ENCODE results near the gene IL21R.
"Not testable (repeated sequence)": the region's sequence is repeated elsewhere in the genome, so short reads cannot be mapped to it uniquely, and the experiment has no call there.

IL21R gene

DNA sequence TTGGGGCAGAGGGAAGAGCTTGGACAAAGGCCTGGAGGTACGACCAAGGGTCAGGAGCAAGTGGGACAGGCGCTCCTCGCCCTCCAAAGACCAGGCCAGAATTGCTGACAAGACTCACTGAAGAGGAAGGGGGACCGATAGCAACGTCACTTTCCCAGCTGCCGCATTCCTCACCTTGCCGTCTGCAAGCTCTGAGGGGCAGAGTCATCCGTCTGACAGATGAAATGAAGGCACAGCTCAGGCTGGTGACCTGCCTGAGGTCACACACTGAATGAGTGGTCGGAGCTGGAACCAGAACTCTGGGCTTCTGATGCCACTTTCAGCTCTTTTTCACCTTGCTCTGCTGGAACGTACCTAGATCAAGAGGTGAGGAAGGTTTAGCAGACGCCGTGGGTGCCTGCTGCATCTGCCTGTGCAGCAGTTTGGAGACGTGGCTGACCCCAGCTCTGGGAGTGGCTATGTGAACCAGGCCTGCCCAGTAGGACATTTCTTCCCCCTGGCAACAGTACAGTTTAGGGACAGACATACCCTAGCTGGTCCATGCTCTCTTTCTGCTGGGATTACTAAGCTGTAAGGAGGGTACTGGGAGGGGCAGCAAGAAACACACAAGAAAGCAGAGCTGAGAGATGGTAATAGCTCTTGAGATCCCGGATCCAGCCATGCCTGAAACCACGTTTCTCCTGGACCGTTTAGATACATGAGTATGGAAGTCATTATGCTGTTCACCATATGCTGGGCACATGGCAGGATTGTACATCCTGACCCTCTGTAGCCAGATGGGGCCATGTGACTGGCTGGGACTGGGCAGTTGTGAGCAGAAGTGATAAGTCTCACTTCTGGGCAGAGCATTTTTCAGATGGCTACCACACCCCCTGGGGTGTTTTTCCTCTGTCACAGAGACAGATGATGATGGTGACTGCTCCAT, 50.9 kb downstream of the IL21R start:
- no peak for TF ChIP-seq ZFX (IDR thresholded peaks at IDR 0.05)
- TF ChIP-seq, protein P1, sequence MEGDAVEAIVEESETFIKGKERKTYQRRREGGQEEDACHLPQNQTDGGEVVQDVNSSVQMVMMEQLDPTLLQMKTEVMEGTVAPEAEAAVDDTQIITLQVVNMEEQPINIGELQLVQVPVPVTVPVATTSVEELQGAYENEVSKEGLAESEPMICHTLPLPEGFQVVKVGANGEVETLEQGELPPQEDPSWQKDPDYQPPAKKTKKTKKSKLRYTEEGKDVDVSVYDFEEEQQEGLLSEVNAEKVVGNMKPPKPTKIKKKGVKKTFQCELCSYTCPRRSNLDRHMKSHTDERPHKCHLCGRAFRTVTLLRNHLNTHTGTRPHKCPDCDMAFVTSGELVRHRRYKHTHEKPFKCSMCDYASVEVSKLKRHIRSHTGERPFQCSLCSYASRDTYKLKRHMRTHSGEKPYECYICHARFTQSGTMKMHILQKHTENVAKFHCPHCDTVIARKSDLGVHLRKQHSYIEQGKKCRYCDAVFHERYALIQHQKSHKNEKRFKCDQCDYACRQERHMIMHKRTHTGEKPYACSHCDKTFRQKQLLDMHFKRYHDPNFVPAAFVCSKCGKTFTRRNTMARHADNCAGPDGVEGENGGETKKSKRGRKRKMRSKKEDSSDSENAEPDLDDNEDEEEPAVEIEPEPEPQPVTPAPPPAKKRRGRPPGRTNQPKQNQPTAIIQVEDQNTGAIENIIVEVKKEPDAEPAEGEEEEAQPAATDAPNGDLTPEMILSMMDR (conservative IDR thresholded peaks at IDR 0.05): no peak
- no peak overlapping the region for H3K27ac ChIP-seq

DNA sequence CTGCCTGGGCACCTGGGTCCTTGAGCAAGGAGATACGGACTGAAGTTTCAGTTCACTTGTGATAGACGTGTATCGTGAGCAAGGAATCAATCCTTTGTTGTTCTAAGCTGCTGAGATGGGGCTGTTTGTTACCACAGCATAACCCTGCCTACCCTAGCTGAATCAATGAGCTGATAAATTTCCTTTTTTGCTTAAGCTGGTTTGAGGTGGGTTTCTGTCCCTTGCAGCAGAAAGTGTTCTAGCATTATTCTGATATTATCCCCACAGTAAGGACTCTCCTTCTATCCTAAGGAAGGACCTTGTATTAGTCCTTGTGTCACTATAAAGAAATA, 51.5 kb downstream of the IL21R start:
- no peak overlapping the region for H3K27ac ChIP-seq
- TF ChIP-seq ZFX (IDR thresholded peaks at IDR 0.05): no peak
- TF ChIP-seq, protein P1 (conservative IDR thresholded peaks at IDR 0.05): no peak

DNA sequence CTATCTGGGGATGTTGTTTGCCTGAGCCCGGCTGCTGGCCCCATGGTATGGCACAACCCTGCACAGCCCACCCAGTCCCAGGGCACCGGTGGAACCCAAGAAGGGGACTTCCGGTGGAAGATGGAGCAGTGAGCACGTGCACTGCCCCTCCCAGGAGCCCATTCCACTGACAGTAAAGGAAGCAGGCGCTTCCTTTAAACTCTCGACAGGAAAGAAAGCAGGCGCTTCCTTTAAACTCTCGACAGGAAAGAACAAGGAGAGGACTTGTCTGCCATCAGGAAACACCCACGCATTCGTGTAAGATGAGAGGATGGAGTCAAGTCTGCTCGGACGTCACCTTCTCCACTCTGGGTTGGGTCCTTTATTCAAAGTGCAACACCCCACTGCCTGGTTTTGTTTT, 53.7 kb downstream of the IL21R start:
- no peak for TF ChIP-seq ZFX (IDR thresholded peaks at IDR 0.05)
- TF ChIP-seq, protein P1 (conservative IDR thresholded peaks at IDR 0.05): no peak
- no peak overlapping the region for H3K27ac ChIP-seq

DNA sequence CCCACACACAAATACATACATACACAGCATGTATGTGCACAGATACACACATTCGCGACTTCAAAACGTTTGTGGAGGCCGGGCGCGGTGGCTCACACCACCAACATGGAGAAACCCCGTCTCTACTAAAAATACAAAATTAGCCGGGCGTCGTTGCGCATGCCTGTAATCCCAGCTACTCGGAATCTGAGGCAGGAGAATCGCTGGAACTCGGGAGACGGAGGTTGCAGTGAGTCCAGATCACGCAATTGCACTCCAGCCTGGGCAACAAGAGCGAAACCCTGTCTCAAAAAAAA, 55.6 kb downstream of the IL21R start:
- H3K27ac ChIP-seq: not testable (repeated sequence)

DNA sequence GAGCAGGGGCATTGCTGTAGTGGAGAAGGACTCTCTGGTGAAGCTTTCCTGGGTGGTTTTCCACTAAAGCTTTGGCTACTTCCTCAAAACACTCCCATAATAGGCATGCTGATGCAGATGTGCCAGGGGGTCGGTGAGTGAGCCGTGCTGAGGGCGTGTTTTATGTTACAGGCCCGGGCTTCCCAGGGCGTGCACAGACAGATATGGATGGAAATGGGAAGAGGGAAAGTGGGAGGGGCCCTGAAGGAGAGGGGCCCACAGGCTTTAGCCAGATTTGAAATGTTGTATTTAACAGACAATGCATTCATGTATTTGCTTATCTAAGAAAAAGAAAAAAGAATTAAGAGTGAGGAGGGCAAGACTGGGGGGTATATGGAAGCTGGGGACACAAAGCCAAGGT, 56.3 kb downstream of the IL21R start:
- TF ChIP-seq ZFX (IDR thresholded peaks at IDR 0.05): no peak
- TF ChIP-seq, protein P1 (conservative IDR thresholded peaks at IDR 0.05): no peak
- H3K27ac ChIP-seq: no peak overlapping the region

DNA sequence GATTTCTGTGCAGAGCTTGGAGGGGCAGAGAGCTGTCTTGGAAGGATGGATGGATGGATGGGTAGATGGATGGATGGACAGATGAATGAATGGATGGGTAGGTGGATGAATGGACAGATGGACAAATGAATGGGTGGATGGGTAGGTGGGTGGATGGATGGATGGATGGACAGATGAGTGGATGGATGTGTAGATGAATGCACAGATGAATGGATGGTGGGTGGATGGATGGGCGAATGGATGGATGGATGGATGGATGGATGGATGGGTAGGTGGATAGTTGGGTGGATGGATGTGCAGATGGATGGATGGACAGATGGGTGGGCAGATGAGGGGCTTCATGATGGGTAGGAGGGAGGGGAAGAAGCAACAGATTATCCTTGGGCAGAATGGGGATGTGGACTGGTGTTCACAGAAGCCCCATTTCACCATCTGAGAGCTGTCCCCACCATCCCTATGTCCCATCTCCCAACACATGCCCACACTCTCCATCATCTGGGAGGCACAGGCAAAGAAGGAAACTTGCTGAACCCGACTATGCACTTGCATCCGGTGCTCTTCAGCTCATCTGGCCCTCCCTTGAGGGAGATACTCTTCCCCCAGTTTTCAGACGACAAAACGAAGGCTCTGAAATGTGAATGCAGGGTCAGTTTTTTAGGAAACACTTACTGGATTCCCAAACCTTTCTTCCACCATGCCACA, 57.2 kb downstream of the IL21R start:
- H3K27ac ChIP-seq: no peak overlapping the region
- no peak for TF ChIP-seq ZFX (IDR thresholded peaks at IDR 0.05)
- TF ChIP-seq, protein P1 (conservative IDR thresholded peaks at IDR 0.05): no peak

DNA sequence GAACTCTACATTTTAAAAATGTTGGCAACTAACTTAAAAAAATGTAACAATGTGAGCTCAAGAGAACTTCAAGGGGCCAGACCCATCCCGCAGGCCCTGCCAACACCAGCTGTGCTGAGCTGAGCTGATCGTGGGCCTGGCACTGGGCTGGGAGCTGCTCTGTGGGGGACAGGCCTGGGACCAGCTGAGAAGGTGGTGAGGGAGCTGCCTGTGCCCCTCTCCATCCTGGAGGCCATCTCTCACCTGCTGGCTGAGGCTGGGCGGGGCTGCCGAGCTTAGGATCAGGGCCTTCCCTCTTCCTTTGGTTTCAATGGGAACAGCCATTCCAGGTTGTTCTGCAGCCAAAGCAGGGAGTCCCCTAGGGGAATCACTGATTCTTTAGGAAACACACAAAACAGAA, 58.2 kb downstream of the IL21R start:
- TF ChIP-seq ZFX (IDR thresholded peaks at IDR 0.05): no peak
- TF ChIP-seq, protein P1 (conservative IDR thresholded peaks at IDR 0.05): no peak
- H3K27ac ChIP-seq: no peak overlapping the region
